Stimulated activated CD8-positive, alpha-beta memory T cell treated with anti-CD3 and anti-CD28 coated beads, Interleukin-7, amount 100 ng/mL, for 4 hours (primary cell): Measurements from ENCODE around the gene OAT.
"Not testable (repeated sequence)": the region's sequence is repeated elsewhere in the genome, so short reads cannot be mapped to it uniquely, and the experiment has no call there.

Experiments used
- DNase-seq, 2 donors: peaks; one replicate each; pipeline ENCODE4 v3.0.0-alpha.2; 2020; ENCODE audit warnings: low read depth in 2 of 2

Gene OAT

GRCh38 chr10:124447751-124448466, 29.2 kb upstream of the OAT start:
- DNase-seq: no peak

DNA sequence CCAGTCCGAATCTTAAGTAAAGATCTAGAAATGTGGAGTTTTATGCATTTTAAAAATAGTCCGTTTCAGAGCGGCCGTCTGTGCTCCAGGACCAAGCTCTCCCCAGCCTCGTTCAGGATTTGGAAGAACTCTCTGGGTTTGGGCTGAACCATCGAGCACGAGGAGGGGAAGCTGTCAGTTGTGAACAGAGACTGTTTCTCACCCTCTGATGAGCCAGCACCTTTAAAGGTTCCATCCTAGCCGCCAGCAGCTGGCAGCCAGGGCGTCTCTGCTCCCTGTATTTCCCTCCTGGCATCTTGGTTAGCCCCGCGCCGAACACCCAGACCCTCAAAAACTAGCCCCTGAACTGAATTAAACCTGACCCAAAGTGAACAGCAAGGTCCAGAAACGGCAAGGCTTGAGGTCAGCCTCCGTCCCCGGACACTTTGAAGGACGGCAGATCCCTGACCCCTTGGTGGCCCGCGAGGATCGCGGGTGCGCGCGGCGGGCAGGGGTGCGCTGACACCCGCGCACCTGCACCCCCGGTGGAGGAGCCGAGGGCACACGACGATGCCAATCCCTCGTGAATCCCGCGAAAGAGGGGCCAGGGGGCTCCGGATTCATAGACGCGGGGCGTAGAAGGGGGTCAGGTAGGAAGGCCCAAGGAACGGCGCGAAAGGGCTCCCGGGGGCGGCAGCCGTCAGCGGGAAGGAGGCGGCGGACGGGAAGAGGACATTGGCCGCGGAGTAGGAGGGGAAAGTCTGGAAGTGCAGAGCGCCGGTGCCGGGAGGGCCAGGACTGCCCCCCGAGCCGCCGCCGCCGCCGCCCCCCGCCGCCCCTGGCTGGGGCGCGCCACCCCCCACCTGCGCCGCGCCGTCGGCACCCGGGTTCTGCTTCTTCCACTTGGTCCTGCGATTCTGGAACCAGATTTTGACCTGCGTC, 28.4 kb upstream of the OAT start:
- no peak for DNase-seq

- not testable (repeated sequence) for DNase-seq
Observed at GRCh38 chr10:124441694-124442093, 23.0 kb upstream of the OAT start.

- no peak for DNase-seq
Observed at GRCh38 chr10:124436191-124436638, 17.5 kb upstream of the OAT start.

DNA sequence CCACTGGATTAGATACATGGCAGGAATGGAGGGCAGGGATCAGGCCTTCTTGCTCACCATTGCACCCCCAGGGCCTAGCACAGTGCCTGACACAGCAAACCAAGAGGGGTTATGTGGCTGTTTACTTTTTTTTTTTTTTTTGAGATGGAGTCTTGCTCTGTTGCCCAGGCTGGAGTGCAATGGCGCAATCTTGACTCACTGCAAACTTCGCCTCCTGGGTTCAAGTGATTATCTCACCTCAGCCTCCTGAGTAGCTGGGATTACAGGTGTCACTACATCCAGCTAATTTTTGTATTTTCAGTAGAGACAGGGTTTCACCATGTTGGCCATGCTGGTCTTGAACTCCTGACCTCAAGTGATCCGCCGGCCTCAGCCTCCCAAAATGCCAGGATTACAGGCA, 17.0 kb upstream of the OAT start:
- not testable (repeated sequence) for DNase-seq

DNA sequence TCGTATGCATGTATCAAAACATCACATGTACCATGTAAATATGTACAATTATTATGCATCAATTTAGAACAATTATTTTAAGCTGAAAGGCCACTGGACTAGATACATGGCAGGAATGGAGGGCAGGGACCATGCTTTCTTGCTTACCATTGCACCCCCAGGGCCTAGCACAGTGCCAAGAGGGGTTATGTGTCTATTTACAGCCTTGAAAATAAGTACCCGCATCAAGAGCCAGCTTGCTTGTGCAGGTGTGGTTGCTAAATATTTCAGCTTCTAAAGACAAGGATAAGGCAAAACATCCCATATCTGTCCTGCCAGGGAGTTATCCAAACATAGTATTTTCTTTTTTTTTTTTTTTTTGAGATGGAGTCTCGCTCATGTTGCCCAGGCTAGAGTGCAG, 14.7 kb upstream of the OAT start:
- no peak for DNase-seq

GRCh38 chr10:124430077-124430476, 11.4 kb upstream of the OAT start:
- no peak for DNase-seq

DNA sequence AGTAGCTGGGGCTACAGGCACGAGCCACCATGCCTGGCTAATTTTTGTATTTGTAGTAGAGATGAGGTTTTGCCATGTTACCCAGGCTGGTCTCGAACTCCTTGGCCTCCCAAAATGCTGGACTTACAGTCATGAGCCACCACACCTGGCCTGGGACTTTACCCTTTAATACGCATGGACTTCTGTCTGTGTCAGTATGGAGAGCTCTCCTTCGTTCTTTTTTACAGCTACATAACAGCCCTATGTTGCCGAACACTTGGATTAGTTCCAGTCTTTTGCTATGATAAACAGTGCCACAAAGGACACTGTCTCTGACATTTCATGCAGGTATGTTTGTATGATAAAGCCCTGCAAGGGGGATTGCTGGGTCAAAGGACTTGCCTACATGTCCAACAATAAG, 10.9 kb upstream of the OAT start:
- DNase-seq: no peak

DNA sequence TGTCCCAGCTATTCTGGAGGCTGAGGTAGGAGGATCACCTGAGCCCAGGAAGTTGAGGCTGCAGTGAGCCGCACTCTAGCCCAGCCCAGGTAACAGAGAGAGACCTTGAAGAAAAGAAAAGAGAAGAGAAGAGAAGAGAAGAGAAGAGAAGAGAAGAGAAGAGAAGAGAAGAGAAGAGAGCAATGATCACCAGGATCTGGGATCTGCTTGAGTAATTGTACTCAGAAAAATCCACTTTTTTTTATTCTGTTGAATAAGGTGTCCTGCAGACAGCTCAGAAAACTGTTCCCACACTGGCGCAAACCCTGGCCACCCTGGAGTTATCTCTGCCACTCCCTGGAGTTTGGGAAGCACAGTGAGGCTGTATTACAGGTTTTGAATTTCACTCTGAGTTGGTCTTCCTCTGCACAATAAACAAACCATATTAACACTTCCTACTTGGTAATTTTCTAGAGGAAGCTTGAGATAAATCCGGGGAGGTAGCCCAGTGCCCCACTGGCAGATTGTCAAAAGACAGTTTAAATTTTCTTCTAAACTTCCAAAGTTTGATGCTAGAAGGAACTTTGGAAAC, 9.6 kb upstream of the OAT start:
- no peak for DNase-seq

DNA sequence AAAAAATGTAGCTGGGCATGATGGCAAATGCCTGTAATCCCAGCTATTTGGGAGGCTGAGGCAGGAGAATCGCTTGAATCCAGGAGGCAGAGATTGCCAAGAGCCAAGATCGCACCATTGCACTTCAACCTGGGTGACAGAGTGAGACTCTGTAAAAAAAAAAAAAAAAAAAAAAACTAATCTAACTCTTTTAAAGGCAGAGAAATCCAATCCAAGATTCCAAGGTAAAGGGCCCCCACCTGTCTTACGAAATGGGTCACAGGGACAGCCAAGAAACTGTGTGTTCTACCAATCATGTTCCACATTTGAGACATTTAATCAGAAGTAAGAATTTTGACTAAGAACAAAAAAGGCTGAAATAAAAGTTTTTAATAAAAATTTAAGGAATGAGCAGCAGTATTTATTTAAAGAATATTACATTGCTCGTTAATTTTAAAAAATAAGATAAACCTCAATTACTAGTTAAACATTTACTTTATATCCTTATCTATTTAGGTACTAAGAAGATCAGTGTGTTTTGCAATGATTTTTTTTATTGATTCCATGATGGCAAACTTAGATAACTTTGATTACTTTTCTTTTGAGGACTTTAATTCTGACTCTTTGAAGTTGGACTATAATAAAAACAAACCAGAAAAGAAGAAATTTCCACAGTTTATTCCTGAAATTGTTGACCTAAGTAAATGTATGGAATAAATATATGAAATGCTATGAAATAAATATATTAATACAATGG, 6.7 kb upstream of the OAT start:
- DNase-seq: no peak

DNA sequence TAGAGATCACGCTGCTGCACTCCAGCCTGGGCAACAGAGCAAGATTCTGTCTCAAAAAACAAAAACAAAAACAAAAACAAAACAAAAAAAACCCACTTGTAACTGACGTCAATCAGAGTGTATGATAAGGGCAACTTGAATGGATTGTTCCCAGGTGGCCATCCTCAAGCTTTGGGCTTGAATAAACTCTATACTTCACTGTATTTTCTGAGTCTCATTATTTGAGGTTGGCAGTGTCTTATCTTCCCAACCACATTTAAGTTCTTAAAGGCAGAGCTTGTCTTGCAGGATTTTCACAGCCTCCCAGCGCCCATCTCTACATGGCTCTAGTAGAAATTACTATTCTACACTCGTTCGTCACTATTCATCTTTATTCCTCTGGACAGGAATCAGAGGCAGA, 5.1 kb upstream of the OAT start:
- no peak for DNase-seq

DNA sequence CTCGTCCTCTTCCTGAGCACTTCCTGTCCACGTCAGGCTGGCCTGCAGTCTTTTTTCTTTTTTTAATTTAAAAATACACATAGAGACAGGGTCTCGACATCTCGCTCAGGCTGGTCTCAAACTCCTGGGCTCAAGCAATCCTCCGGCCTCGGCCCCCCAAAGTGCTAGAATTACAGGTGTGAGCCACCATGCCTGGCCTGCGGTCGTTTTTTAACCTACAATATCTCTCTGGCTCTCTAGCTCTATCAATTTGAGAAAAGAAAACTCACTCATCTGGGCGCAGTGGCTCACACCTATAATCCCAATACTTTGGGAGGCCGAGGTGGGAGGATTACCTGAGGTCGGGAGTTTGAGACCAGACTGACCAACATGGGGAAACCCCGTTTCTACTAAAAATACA, 4.0 kb upstream of the OAT start:
- DNase-seq: no peak

DNA sequence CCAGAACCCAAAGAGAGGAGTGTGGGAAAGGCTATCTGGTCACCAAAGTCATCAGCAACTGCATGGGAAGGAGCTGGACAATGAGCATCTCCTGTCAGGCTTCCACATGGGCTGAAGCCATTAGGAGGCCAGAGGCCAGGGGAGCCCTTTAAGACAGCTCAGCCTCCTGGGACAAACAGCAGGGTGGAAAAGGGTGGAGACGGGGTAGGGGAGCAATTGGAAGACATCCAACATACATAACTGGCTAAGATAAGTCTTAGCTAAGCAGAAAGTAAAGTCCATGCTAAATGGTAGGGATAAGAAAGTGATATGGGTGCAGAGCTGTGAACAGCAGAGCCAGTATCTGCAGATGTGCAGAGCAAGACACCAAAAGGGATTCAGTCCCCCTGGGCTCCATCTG, 1.5 kb upstream of the OAT start:
- no peak for DNase-seq

DNA sequence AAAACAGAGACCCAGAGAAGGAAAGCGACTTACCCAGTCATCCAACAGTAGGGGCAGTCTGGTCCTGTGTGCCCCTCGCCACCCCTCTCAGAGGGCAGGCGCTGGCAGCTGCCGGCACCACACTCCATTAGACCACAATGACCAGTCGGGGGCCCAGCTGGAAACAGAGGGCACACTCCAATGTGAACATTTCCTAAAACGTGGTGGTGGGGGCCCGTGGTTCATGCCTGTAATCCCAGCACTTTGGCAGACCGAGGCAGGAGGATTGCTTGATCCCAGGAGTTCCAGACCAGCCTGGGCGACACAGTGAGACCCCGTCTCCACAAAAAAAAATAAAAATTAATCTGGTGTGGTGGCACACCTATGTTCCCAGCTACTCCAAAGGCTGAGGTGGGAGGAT, 912 bp upstream of the OAT start:
- DNase-seq: no peak

GRCh38 chr10:124417895-124418725, 613 bp downstream of the OAT start:
- DNase-seq: peak in 1 of 2 donors; percentile 32

DNA sequence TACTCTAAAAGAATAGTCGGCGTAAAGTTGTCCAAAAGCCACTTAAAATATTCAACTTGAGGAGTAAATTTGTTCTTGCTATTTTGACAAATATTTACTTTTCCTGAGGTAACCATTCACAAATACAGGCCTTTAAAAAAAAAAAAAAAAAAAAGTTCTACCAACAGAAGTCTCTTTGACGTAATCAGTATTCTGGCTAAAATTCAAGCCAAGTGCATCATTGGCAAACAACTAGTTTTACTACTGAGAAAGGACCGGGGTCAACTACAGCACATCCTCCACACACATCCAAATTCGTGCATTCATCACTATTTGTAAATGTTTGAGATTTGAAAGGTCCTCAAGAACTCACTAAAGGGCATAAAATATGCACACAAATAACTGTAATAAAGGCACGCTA, 2.0 kb downstream of the OAT start:
- no peak for DNase-seq

- DNase-seq: no peak
Observed at GRCh38 chr10:124415210-124415609, 3.5 kb downstream of the OAT start.

DNA sequence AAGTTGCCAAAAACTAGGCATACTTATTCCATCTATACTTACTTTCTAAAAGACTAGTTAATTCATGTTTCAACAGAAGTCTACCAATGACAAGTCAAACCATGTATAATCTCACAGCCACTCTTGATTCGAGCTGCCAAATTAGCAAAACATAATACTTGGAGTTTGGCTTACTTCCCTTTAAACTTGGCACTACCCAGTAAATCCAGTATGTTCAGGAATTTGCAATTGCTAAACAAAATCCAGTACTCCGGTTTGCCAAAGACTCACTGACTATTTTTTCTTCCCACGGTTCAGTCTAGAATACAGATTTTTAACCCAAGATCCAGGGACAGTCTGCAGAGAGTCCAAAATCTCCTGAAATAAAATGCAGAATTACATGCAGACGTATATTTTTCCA, 4.6 kb downstream of the OAT start:
- DNase-seq: no peak

- DNase-seq: no peak
Observed at GRCh38 chr10:124409696-124410095, 9.0 kb downstream of the OAT start.

GRCh38 chr10:124408357-124408756, 10.4 kb downstream of the OAT start:
- no peak for DNase-seq

- no peak for DNase-seq
Observed at GRCh38 chr10:124407456-124407855, 11.3 kb downstream of the OAT start.
